CD4-positive, alpha-beta T cell treated with Interferon gamma for 1 hour (primary cell): ENCODE results near the gene ZNF511.

Source experiments
- DNase-seq: peaks from one replicate; pipeline ENCODE4 v3.0.0-alpha.2; 2020

The ZNF511 gene

DNA sequence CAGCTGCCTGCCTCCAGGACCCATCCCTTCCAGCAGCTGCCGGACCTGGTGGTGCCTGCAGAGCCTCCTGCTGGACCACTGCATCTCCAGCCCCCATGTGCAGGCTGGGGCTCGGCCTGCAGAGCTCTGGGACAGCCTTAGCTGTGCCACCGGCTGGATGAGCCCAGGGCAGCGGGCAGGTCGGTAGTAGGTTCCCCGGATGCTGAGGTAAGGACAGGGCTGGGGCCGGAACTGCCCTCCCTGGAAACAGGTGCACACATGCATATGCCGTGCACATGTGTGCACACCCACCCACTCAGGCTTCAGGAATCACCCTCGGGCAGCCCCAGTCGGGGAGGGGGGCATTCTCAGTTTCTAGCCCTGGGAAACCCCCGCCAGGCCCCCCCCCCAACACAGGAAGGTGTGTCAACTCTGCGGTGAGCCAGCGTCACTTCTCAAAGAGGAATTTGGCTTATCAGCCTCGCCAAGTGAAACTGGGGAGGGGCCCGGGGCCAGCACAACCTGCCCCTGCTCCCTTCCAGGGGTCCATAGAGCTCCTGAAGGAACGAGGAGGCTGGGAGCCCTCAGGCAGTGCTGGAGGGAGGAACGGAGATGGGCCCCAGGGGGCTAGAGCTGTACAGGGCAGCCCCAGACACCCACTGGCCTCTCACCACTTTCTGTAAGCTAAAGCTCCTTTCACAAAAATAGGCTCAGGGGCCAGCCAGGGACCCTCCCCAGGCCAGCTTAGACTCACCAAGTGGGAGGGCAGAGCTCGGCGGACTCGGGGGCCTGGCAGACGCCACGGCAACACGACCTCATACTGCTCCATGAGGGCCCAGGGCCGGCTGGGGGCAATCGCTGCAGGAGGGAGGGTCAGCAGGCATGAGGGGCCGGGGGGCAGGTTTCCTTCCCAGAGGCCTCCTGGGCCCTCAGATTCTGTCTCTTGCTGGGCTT lies 33.7 kb upstream of the ZNF511 start:
- peak; percentile 85 for DNase-seq

DNA sequence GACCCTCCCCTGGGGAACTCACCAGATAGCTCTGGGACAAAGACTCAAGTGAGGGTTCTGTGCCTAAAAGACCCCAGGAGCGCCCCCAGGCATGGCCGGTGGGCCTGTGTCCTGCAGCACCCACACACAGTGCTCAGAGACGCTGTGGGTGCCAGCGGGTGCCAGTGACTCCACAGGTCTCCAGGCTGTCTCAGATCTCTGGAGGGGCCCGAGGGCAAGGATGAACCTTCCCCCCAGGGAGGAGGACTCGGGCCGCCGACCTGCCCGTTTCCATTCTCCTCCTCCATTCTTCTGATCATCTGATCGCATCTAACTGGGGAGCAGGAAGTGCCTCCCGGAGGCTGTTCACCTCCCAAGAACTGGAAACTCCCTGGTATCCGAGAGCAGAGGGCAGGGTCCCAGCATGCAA lies 33.0 kb upstream of the ZNF511 start:
- DNase-seq: peak; percentile 63

DNA sequence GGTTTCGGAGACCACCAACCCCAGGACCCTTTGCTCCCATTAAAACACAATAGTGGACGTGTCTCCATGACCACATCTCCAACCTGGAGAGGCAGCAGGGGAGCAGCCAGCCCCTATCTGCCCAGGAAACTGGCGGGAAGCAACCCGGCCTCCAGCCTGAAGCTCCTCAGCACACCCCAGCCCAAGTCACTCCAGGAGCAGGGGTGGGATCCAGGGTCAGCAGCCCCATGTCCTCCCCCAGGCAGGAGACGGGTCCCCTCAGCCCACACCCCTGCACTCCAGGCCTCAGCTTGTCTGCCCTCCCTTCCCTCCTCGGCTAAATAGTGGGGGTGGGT lies 32.6 kb upstream of the ZNF511 start:
- DNase-seq: no peak

DNA sequence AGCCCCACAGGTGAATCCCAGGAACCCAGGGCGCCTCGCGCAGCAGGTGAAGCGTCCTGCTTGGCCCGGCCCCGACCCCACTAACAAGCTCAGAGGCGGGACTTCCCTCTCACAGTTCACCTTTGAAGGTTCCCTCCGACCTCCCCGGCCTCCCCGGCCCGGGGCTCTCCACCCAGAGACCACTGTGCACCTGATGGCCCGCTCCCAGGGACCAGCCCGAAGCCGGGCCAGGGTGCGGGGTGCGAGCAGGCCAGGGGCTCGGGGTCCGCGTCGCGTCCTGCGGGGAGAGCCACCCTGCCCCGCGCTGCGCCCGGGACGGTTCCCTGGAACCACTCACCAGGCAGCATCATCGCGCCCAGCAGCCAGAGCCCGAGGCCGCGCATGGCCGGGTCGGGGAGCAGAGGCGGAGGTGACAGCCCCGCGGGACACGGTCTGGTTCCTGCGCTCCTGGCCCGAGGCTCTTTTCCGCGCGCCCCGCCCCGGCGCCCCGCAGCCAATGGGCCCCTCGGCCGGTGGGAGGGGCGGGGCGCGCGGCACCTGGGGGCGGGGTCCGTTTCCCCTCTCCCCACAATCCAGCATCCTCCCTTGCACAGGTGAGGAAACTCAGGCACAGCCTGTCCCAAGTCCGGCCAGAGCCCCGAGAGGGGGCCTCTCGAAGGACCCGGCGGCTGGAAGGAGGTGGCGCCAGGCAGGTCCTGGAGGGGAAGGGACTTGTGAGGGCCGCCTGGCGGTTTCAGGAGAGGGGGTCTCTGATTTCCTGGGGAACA lies 32.1 kb upstream of the ZNF511 start, which contains the start of gene ADAM8:
TSS of gene ADAM8 (minus strand) at position 434 of the 767 bp plus-strand sequence. CDS start at position 383, 51 bp downstream.
- DNase-seq: peak; percentile 70

DNA sequence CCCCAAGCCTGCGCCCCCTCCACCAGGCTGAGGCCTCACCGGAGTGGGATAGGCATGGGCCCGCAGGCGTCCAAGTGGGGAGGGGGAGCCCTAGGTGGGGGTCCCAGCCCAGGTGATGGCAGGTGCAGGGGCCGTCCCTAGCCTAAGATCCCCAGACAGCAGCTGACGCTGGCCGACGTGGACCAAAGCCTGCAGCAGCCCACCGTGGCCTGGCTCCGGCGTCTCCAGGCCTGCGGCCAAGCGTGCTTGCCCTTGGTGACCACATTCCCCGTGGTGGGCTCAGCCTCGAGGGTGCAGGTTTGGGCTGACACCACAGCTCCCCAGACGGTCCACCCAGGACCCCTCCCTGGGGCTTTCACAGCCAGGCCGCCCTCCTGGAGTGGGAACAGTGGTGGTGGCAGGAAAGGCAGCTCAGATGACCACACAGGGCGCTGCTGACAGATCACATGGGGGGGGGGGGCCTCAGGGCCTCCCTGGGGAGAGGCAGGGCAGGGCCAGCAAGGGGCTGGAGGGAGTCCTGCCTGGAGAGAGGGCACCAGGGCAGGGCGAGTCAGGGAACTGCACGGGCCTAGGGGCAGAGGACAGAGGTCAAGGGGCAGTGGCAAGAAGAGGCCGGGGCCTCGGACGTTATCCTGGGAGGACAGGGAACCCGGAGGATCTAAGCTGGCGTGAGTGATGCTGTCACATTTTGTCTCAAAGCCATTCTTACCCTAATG lies 31.3 kb upstream of the ZNF511 start:
- DNase-seq: no peak

DNA sequence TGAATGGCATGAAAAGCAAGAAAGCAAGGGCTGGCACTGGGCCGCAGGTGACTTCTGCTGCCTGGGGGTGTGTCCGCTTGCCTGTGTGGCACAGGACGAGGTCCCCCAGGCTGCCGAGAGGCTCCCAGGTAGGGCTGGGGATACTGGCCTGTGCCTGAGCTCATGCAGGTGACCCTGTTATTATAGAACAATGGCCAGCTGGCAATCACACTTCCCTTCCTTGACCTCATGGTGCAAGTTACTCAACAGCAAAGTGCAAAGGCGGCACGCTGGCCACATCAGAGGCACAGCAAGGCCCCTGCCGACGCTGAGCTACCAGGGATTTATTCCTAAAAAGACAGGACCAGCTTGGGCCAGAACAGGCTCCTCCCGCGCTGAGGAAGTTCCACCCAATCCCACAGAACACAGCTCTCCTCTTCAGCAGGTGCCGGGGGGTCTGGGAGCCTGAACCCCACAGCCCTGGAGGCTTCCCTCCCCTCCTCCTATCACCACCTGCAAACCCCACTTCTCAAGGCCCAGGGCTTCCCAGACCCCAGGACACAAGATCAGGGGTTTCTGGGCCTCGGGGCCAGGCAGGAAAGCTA lies 30.6 kb upstream of the ZNF511 start:
- DNase-seq: no peak

DNA sequence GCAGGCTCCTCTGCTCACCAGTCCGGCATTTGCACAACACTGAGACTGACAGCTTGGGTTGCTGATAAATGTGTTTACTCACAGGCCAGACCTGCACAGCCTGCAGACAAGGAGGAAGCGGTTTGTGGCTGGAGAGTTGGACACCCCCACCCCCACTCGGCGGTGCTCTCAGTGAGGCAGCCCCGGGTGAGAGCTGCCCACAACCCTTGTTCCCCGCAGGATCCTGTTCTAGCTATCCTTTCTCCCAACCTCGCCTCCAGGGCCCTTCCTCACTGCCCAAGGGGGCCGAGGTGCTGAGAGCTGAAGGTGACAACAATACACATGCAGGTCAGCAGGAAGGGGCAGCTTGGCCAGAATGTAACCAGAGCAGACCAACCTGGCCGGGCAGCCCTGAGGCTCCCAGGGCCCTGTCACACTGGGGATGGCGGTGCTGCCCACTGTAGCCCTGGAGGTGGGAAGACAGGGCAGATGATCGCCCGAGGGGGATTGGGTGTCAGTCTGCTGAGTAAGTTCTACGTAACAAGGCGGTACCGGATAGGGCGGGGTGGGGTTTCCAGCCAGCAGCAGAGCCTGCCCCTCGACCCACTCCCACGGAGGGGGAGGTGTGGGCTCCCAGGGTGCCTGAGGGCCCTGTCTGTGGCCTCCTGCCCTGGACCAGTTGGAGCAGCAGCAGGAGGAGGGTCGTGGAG lies 30.0 kb upstream of the ZNF511 start:
- peak; percentile 86 for DNase-seq

DNA sequence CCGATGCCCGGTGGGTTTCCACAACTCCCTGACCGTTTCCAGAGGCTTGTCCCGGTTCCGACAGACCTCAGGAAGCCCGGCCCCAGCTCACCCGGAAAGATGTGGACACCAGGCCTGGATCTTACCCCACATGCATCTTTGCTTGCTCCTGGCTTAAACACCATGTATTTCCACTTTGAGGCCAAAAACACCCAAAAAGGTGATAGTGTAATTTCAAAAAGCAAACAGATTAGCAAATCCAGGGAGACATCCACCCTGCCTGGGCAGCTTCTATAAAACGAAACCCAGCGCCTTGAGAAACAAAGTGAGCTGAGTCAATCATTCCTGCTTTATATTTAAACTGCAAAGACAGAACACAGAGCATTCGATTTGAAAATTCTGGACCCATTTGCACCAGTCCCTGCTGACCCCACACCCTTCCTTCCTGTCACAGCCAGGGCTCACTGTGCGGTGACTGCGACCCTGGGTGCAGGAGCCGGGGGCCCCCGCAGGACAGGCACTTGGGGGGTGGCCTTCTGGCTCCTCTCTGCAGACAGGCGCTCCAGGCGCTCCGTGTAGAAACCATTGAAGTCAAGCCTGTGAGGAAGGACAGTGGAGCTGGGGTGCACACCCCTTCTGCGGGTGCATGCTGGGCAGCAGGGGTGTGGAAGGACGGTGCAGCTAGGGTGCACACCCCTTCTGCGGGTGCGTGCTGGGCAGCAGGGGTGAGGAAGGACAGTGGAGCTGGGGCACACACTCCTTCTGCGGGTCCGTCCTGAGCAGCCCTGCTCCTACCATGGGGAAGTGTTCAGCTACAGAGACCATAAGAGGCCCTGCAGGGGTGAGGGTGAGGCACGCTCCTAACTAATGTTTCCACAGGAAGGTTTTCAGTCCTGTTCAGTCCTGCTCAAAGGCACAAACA lies 29.1 kb upstream of the ZNF511 start:
- no peak for DNase-seq

DNA sequence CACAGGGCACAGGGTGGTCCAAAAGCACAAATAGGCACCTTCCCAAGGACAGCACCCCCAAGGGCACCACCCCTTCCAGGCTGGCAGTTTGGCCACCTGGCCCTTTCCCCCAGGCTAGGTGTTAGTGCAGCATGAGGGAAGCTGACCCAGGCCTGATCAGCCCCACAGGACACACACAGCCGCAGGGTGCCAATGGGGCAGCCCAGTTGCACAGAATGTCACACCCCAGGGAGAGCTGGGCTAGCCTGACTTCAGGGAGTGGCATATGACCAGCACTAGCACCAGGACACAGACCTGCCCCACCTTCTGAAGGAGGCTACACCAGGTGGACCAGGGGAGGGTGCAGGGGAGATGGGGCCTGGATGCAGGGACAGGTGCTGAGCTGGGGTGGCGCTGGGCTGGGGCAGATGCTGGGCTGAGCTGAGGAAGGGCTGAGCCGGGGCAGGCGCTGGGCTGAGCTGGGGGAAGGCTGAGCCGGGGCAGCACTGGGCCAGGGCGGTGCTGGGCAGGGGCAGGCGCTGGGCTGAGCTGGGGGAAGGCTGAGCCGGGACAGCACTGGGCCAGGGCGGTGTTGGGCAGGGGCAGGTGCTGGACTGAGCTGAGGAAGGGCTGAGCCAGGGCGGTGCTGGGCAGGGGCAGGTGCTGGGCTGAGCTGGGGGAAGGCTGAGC lies 28.2 kb upstream of the ZNF511 start:
- DNase-seq: no peak

DNA sequence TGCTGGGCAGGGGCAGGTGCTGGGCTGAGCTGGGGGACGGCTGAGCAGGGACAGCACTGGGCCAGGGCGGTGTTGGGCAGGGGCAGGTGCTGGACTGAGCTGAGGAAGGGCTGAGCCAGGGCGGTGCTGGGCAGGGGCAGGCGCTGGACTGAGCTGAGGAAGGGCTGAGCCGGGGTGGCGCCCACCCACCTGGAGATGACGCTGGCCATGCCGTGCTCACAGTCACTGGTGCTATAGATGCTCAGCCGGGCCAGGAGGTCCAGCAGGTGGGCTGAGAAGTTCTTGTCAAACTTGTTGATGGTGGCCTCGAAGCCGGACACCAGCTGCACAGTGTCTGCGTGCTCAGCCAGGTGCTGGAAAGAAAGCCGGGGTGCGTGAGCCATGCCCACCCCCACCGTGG lies 27.6 kb upstream of the ZNF511 start:
- no peak for DNase-seq

DNA sequence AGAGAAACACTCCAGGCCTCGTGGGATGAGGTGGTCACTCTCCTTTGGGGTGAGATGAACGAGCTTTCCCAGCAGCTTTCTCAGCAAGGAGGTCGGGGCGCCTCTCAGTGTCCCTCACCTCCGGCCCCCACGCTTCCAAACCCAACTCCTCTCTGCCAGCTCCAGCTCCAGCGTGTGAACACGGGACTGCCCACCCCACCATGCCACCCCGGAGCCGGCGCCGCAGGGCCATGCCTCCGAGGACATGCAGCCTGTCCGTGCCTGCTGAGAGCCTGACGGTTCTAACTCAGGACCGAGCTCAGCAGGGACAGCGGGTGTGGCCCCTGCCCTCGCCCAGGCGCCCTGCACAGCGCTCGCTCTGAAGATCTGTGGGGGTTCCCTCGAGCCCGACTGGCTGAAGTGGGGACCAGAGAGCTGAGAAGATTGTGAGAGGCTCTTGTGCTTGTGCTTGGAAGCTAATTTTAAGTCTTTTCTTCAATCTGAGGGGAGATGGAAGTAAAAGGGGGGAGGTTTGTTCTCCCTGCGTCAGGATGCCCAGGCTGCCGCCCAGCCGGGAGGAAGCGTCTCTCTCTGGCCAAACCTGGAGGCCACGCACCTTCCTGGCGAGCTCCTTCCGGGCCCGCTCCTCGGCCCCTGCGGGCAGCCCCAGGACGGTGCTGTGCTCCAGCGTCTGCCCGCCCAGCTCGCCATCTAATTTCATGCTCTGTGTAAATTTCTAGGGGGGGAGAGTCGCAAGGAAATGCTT lies 26.9 kb upstream of the ZNF511 start:
- DNase-seq: no peak

DNA sequence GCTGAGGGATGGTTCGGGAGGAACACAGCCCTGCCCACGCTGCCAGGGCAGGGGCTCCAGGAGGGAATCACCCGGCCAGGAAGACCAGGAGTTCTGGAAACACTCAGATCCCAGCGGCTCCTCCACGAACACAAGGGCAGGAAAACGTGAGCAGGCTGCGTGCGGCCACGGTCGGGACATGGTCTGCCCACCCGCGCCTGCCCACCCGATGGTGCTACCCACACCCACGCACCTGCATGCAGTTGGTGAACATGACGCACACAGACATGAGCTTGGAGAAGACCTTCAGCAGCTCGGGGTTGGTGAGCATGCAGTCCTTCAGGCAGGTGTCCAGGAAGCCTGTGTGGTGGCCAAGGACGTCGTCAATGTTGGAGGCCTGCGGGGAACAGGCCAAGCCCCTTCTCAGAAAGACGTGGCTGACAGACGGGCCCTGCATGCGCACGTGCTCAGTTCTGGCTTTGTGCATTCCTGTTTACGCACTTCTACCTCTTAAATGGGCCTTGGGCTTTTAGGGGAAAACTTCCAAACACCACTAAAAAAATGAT lies 25.8 kb upstream of the ZNF511 start:
- no peak for DNase-seq

DNA sequence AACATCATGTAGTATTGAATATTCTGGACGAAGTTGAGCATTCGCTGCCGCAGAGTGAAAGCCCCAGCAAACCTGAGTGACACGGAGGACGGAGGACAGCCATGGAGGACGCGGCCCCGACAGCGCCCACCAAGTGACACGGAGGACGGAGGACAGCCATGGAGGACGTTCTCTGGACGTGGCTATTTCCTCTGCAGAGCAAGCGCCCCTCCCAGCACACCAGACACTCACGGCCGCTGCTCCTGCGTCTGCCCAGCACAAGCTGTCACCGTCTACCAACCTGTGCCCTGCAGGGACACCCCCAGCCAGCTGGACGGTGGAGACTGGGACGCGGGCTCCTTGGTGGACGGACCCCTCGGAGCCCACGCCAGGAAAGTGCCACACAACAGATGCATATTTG lies 24.8 kb upstream of the ZNF511 start:
- DNase-seq: no peak

DNA sequence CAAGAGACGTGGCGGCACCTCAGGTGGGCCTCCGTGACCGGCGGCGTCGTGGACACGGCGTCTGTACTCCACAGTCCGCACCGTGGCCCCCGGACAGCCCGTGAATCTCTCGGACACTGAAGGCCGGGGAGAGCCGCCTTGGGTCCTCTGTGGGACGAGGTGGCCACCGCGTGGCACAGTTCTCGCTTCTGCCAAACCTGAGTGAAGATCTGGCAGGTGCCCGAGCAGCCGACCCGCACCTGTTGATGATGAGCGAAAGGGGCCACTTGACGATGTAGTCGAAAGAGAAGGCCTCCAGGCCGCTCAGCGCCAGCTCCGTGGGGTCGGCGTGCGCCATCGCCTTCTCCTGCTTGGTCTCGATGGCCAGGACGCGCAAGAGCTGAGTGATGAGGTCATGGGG lies 23.5 kb upstream of the ZNF511 start:
- no peak for DNase-seq

DNA sequence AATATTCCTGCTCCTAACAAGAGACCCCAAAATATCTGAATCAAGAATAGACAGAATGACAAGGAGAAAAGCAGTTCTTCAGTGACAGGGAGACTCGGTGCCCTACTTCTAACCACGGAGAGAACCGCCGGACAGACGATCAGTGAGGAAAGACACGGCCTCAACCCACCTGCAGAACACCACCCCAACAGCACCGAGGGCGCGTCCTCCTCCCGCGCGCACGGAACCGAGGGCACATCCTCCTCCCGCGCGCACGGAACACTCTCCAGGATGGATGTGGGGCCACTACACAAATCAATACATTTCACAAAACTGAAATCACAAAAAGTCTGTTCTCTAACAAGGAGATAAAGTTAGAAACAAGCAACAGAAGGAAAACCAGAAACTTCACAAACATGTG lies 22.3 kb upstream of the ZNF511 start:
- DNase-seq: no peak

DNA sequence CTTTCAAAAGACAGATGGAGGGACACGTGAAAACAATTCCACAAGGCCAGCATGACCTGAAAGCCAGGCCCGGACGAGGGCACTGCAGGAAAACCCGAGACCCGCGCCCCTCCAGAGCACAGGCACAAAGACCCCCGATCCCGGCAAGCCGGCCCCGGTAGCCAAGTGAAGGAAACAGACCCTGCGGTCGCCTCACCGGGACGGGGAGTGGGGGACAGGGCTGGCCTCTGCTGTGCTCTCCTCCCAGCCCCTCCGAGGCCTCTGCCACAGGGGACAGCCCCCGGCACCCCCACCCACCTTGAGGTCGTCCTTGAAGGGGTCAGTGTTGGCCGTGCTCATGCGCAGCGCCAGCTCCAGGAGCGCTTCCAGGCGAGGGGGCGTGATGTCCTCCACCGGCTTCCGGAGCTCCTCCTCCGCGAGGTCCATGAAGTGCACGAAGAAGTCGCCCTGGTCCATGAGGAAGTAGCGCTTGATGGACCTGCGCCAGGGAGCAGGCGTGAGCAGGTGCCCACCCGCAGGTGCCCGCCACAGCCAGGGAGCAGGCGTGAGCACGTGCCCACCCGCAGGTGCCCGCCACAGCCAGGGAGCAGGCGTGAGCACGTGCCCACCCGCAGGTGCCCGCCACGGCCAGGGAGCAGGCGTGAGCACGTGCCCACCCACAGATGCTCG lies 20.7 kb upstream of the ZNF511 start:
- DNase-seq: no peak

DNA sequence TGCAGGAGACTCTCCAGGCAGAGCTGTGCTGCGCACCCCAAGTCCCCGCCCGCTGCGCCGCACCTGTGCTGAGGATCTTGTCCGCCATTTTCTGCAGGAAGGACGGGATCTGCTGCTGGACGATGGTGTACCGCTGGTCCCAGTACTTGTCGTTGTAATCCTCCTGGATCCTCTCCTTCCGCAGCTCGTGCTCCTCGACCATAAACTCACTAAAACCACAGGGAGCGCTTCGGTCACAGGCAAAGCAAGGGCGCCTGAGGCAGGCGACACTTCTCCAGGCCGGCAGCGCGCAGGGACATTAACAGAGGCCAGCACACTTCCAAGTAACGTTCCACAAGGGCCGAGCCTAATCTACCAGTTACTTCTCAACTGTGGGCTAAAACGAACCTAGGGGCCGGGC lies 19.0 kb upstream of the ZNF511 start:
- DNase-seq: no peak

DNA sequence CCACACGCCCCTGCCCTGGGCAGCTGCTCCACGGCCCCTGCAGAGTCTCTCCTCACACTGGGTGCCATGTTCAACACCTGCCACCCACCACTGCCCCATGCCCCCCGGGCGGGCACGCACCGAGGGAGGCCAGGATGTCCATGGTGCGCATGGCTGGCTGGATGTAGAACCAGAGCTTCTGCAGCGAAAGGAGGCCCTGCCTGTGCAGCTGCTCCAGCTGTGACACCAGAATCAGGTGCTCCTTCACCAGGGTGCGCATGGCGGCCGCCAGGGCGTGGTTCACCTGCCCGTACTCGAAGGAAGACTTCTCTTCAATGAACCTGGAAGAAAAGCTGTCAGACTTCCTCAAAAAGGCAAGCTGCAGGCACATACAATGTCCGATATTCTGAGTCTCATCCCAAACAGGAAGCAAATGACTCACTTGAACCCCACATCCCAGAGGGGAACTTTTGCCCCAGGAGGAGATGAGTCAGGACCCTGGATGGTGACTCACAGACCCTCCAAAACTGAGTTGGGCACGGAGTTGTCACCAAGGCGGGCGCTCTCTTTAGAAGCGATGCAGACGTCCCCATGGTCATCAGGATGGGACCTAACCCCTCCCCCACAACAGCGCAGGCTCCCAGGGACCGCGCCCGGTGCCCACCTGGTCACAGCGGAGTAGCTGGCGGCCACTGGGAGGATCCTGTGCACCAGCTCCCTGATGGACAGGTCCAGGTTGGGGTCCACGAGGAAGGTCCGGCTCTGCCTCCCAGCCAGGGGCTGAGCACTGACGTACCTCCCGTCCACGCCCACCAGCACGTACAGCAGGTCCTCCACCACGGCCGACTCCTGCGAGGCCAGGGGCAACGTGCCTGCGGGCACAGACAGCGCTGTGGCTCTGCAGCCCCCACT lies 15.6 kb upstream of the ZNF511 start:
- DNase-seq: peak; percentile 74
